CD4-positive, alpha-beta T cell treated with Interleukin-21 for 1 hour (primary cell): ENCODE measurements around the gene DBNL.
A peak's percentile ranks its signal among the peaks of the same experiment; 100 is the strongest.

ENCODE experiments used
- DNase-seq: peaks from one replicate; pipeline ENCODE4 v3.0.0-alpha.2; 2020

Gene DBNL

DNA sequence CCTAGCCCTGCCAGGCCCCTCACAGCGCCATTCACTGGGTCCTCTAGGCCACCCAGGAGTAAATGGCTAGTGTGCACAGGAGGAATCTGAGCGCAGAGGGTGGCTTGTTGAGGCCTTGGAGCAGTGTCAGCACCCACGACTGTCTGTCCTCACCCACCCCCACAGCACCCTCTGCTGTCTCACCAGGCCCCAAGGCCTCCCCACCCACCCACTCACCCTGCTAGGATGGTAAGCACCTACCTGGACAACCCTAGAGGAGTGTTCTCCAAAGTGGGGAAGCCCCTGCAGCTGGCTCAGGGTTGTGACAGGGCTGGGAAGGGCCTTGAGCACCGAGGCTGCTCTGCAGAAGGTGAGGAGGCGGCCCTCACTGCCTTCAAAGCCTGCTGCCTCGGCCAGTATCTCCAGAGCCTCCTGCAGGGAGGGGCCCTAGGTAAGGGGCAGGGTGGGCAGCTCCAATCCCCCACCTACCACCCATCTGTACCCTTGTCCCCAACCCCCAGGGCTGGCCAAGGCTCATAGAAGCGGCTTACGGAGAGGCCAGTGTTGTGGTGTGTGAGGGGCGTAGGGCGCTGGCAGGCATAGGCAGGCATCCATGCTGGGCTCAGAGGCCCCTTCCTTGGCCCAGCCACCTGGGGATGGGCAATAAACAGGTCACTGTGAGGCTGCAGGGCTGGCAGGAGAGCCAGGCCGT, 35.0 kb downstream of the DBNL start:
- no peak for DNase-seq

DNA sequence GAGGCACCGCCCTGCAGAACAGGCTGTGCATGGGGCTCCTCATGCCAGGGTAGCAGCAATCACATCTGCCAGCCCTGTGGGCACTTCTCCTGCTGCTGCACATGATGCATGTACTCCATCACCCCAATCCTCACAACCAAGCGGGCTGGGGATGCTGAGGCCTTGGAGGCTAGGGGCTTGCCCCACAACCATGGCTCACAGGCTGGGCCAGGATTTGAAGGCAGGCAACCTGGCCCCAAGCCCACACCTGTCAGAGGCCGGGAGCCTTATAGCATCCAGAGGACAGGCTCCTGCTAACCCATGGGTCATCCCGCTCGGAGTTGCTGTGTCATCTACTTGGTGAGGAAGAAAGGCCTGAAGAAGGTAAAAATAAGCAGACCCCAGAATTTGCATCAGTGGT, 35.6 kb downstream of the DBNL start:
- DNase-seq: no peak

DNA sequence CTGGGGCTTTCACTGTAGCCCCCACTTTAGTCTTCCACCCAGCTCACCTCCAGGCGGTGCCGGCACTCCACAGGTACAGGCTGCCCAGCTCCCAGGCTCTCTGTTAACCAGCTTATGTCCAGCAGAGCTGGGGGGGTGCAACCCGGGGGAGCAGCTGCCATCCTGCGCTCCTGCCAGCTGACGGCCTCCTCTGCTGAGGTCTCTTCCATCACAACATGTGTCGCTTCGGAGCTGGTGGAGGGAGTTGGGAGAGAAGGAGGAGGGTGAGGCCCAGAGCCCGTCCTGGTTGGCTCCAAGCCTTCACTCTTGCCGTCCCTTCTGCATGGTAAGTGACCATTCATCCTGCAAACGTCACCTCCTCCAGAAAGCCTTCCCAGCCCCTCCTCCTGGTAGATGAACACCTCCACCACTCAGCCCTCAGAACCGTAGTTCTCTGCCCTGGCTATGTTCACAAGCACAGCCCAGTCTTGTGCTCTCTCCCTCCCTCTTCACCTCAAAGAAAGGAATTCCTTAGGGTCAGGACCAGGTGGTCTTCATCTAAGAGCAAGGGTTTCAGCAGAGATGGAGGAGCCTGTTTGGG, 36.3 kb downstream of the DBNL start:
- DNase-seq: no peak

DNA sequence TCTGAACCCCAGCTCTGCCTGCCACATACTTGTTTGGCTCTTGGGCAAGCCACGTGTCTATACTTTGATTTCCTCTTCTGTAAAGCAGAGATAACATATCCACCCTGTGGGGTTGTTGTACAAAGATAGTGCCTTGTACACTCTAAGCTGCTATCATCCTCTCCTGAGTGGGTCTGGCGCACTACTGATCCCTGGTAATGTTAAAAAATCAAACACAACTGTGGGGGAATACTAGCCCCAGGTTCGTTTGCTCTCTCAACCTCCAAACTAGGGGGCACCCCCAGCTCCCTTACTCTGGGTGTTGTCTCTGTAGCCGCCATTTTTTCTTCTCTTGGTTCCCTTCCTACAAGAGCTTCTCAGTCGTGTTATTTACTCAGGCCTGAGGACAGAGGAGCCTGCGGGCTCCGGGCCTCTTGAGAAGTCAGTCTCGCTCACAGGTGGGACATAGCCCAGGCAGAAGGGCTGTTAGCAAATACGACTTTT, 36.8 kb downstream of the DBNL start:
- DNase-seq: peak; percentile 50

DNA sequence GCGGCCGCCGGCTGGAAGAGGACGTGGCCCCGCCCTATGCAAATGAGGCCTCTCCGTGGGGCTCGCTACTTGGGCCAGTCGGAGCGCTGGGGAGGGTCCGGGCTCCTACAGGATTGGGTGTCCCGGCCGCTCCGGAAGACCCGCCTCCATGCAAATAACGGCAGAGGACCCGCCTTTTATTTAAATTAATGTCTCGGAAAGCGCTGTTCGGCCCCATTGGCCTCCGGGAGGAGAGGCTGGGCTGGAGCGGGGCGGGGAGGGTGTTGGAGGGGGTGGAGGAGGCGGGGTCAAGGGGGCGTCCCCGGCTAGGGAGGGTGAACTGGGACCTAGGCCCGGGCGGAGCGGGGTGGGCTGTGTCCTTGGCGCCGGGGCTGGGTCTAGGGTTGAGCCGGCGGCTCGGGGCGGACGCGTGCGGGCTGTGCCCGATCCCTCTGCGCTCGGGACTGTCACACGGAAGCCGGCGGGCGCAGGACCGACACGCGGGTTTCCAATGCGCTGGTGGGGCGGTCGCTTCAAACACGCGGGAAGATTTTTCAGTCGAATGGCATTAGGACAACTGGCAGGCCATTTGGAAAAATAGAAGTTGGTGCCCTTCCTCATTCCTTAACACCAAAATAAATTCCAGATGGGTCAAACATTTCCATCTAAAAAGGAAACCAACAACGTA, 38.2 kb downstream of the DBNL start:
- DNase-seq: peak; percentile 99

DNA sequence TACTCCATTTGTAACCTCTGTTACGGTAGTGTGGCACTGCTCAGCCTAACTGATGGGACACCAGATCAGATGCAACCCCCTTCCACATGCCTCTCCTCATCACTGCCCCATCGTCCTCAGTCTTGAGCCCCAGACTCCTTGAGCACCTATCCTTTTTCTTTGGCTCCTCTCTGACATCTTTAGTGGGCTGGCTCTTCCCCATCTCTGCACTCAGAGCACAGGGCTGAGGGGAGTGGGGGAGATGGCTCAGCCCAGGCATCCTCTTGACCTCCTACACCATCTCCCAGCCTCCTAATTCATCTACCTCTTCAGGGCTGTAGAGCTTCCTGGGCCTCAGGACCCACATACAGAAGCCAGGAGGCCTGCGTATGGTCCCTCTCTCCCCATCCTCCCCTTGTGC, 39.3 kb downstream of the DBNL start:
- no peak for DNase-seq

DNA sequence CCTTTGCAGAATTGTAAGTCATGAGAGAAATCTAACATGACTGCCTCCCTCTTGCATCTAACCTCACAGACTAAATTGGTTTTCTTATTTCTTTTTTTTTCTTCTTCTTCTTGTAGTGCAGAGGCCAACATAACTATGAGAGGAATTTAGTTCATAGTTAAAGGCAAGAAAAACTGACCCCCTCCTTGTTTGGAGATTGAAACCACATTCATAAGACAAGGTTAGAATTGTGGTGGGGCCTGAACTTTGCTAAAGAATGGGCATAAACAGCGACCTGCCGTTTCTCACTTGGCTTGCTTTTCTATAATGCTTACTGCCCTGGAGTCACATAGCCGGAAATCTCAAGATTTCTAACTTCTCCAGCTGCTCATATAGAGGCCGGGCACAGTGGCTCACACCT, 40.2 kb downstream of the DBNL start:
- no peak for DNase-seq

DNA sequence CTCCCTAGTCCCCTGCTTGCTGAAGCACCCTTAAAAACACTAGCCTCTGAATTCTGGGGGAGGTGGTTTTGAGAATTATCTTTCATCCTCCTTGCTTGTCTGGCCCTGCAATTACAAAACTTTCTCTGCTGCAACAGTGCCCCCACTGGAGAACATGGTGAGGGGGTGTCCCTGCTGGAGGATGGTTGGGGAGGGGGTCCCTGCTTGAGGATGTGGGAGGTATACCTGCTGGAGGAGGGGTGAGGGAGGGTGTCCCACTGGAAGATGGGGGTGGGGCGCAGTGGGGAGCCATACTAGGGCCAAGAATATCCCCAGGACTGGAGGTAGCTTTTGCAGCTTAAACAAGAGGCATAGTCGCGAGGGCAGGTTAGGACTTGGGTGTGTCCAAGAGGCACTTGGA, 41.0 kb downstream of the DBNL start:
- no peak for DNase-seq

DNA sequence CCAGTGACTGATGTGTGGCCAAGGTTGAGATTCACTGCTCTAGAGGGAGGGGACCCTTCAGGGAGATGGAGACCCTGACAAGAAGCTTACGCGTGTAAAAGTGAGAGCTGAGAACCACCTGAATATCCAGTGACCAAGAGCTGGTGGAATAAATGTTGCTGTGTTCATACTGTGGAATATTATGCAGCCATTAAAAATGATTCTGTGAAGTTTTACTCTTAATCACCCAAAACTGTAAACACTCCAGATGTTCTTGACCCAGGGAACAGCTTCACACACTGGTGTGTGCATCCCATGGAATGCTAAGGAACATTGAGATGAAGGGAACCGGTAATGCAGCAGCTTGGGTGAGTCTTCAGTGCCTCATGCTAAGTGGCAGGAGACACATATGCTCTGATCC, 42.1 kb downstream of the DBNL start:
- DNase-seq: no peak

DNA sequence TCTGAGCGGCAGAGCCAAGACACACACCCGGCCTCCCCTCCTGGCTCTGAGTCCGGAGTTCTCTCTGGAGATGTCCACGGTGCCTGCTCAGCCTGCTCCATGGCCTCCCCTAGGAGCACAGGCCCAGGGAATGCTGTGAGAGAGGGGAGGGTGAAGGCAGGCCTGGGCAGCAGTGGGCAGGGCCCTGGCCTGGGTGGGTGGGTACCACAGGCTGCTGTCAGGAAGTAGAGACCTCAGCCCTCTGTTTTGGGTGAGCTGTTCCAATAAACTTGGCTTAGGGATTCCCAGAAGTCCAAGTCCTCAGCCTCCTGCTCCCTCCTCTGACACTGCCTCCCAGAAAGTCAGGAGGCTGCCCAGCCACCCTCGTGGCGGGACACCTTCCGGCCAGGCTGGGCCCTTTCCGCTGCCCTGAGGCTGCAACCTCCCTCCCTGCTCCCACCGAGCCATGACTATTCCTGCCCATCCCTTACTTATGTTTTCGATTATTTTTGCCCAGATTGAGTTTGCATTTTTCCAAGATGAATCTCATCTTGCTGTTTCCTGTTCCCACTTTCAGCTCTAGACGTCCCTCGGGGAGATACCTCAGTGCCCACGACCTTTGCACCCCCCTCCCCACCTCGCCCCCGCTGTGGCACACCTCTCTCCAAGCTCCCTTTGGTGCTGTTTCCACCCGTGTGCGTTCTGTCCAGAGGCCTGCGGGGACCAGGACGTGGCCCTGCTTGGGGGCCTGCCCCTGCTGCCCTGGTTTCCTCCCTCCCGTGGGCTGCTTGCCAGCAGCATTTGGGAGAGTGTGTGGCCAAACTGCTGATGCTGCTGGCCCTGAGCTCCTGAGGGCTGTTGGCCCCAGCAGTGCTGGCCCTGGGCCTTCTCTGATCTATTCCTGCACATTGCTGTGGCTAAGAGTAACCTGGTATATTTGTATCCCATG, 43.7 kb downstream of the DBNL start:
- no peak for DNase-seq

DNA sequence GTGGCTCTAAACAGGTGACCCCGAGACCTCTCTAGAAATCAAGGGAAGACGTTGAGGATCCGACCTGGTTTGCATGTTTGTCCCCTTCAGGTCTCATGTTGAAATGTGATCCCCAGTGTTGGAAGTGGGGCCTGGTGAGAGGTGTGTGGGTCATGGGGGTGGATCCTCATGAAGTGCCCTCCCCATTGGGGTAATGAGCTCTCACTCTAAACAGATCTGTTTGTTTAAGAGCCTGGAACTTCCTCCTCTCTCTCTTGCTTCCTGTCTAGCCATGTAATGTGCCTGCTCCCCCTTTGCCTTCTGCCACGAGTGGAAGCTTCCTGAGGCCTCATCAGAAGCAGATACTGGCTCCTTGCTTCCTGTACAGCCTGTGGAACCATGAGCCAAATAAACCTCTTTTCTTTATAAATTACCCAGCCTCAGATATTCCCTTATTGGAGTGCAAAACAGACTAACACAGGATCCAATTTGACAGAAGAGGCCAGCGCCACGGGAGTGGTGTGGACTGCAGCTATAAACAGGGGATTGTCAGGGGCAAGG, 48.7 kb downstream of the DBNL start:
- DNase-seq: no peak

DNA sequence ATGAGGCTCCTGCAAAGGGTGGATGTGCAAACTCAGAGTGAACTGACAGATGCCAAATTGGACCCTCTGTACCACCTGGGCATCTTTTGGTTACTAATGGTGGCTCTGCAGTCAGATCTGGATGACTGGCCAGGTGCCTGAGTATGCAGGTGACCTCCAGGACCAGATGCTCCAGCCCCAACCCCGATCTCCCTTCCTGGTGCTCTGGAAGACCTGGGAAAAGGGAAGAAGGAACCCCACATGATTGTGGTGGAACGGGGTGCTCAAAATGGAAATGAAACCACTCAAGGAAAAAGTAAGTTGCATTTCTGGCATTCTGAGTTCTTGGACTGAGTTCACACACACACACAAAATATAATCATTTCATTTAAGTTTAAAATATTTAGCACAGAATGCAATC, 49.9 kb downstream of the DBNL start:
- no peak for DNase-seq

DNA sequence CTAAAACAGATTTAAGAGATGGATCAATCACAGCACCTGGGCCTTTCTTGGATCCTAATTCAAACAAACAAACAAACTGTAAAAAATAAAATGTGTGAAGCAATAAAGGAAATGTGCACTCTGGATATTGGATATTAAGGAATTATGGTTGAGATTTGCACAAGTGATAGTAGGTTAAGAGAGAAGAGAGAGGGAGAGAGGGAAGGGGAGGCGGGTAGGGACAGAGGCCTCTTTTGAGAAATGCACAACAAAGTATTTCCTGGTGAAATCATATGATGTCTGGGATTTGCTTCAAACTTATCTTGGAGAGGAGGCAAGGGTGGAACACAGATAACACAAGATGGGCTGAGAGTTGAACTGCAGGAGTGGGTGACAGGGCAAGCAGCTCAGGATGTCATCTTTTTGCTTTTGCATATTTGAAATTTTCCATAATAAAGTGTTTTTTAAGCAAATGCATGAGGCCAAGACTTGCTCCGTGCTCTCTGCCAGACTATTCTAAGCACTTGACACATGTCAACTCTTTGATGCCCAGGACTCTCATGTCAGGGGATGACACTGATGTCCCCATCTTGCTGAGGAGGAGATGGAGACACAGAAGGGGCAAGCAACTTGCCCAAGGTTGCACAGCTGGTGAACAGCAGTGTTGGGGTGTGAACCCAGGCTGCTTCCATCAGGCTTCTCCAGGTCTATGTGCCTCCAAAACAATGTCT, 50.5 kb downstream of the DBNL start:
- no peak for DNase-seq

DNA sequence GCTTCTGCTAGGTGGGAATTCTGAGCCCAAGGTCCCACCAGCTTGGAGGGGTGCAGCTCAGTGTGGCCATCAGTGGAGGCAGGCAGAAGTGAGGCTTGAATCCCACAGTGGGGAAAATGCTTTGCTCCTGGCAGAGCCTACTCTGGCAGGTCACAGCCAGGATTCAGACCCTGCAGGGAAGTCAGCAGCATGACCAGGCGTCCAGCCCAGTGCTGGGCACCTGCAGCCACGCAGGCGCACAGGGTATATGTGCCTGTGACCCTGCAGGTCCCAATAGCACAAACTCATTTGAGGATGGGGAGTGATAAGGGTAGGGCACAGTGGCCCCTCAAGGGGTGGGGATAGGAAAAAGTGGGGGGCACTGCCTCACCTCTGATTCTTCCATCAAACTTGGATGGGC, 51.3 kb downstream of the DBNL start:
- DNase-seq: no peak

DNA sequence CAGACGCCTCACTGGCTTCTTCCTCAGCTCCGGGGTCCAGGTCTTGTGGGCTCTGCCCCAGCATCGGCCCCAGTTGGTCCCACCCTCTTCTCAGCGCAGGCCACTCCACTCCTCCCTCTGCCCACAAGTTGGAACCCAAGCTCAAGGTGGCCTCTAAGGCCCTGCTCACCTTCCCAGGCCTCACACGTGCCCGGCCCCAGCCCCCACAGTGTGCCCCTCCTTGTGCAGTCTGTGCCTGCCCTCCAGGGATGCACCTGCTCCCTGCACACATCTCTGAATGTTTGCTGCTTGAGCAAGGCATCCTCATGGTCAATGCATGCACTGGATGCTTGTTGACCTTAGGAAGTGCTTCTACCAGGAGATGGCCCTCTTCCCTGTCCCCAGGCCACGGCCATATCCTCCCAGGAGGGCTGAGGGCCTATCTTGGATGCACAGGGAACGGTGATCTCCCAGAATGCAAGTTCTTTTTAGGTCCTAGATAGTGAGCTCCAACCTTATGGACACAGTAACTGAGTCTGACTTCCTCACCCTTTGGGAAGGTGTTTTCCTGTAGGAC, 51.9 kb downstream of the DBNL start:
- no peak for DNase-seq

DNA sequence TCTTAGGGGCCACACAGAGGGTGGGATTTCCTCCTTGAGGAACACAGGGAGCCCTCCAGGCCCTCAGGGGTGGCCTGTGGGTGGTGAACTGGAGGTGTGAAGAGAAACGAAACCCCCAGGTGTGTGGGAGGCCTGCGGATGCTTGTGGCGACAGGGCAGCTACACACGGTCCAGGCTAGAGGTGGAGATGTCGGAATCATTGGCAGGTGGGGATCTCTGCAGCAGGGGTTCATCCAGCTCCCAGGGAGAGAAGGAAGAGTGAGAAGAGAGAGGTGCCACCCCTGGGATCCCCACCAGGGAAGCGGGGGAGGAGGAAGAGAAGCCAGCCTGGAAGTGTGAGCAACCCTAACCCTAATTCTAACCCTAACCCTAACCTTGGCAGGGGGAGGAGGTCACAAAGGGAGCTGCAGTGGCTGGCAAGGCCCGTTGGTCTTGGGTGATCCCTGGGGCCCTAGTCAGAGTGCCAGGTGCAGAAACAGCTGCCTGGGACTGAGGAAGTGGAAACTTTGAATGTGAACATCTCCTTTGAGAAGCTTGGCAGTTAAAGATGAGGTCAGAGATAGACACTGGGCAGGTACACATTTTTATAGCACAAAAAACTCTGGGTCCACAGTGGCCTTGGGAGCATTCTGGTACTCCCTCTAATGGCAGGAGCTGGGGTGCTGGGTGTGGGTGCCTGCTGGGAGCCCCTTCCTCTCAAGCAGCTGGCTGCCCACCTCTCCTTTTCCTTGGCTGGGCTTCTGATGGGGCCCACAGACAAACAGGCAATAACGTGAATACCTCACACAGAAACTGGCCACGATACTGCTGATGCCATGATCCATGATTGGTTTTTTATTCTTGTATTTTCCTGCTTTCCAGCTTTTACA, 52.8 kb downstream of the DBNL start:
- DNase-seq: no peak

DNA sequence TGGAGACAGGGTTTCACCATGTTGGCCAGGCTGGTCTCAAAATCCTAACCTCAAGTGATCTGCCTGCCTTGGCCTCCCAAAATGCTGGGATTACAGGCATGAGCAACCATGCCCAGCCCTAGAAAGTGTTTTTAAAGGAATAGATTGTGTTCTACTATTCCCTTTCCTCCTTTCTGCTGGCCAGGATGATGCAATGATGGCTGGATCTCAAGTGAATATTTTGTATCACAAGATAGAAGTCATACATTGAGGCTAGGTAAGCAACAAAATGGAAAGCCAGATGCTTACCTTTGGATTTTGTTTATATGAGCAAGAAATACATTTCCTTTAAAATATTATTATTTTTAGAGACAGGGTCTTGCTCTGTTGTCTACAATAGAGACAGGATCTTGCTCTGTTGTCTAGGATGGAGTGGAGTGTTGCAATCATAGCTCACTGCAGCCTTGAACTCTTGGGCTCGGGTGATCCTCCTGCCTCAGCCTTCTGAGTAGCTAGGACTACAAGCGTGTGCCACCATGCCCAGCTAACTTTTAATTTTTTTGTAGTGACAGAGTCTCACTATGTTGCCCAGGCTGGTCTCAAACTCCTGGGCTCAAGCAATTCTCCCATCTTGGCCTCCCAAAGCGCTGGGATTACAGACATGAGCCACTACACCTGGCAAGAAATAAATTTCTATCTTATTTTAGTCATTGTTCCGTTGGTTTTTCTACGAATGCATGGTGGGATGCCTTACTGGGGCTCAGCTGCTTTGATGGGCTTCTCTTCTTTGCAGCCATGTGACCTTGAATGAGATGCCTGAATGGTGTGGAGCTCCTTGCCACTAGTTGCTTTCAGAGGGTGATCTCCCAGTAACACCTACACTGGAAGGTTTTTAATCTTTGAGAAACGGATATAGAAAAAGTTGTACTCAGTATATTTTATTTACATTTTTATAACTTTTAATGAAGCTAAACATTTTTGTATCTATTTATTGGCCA, 53.9 kb downstream of the DBNL start:
- no peak for DNase-seq

DNA sequence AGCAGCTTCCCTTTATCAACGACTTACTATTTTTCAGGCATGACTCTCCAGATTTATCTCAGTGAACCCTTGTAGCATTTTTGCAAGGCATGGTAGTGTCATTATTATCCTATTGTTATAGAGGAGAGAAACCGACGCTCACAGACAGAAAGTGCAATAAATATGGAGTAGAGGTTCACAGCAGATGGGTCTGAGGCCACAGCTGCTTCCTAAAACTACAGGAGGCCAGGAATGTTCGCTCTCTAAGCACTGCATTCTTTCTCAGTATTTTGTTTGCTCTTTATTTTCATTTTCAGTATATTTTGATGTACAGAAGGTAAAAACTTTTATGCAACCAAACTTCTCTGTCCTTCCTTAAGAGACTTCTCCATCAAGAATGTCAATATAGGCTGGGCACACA, 55.2 kb downstream of the DBNL start:
- no peak for DNase-seq

DNA sequence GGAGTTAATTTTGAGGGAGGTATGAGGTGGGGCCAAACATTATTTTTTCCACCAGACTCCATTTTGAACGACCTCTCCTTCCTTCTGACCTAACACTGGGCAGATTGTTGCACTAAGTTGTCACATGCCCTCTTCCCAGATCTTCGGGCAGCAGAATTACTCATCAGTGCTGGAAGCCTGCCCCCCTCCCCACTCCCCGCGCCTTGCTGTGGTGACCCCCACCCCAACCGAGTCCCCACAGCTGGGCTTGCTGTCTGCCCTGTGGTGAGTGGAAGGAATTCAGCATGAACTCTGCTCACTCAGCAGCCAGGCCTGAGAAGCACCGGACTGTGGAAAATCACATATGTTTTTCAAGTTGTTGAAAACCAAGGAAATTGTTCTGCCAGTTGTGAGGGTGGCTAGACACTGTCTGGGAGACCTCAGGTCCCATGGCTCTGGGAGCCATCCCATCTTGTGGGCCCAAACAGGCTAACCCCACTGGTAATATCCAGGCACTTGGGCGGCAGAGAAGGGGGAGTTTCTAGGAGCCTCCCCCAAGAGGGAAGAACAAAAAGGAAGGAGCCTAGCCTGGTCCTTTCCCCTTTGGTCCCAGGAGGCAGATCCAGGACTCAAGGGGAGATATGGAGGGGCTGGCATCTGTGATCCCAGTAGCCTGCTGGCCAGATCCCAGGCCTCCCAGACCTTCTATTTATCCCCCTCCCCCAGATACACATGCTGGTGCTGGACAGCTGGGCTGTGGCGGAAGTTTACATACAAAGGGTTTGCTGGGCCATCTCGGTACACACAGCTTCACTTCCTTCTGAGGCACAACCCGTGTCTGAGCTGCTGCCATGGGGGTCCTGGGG, 56.2 kb downstream of the DBNL start:
- no peak for DNase-seq
